ENCODE data around the gene TMEM181. TPM values are rescaled to one million over a fixed set of nuclear protein-coding genes. Genes with fewer than 3 reads are reported as not detected.

Gene TMEM181
- total and polyA plus RNA-seq, 12 donors = 8.8 to 29.1 (median 20.5) TPM

DNA sequence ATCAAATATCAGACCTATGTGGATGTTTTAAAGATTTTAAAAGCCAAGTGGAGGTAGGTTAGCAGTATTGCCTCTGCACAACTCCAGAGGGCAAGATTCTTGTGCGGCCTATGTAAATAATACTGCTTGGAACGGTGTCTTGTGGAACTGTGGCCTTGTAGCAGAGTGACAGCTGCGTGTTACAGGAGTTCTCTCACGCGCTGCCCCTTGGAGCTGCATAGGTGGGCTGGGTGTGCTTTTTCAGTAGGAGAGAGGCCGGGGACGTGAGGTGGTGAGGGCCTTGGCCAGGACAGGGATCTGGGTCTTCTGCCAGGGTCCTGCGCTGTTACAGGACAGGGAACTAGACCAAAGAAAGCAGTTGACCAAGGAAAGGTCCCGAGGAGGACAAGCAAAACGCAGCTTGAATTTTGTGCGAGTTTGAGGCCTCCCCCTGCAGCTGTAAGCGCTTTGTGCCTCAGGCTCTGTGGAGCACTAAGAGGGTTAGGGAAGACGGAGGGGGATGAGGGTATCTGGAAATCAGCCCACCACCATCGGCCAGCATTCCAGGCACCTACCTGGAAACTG is 1.5 kb downstream of the TMEM181 start:
- TF ChIP-seq CTCF (IDR thresholded peaks at IDR 0.05) = no peak
- no peak for TF ChIP-seq POLR2A (IDR thresholded peaks at IDR 0.05)
- H3K27ac ChIP-seq = no peak overlapping the region
- intact Hi-C loops (cut with DNase I) = no loop called here
- H3K4me3 ChIP-seq = peak overlapping the region in 1 of 4 donors; percentile 99
- peak in 2 of 7 donors; percentile 18 to 48 for DNase-seq
- no peaks in the 10 kb centered on the region for H3K36me3 ChIP-seq (replicated peaks in 1 of 2)
- peaks cover 9 to 27% of the 10 kb centered on the region in 2 donors for H3K4me1 ChIP-seq (replicated peaks in 1 of 2)
- no peaks in the 10 kb centered on the region for H3K9me3 ChIP-seq (replicated peaks in 1 of 3)
- no peaks in the 10 kb centered on the region for H3K27me3 ChIP-seq
- 67 to 75% (median 71%) methylated on average over 13 to 14 of the region's 14 CpGs for WGBS, 4 donors

DNA sequence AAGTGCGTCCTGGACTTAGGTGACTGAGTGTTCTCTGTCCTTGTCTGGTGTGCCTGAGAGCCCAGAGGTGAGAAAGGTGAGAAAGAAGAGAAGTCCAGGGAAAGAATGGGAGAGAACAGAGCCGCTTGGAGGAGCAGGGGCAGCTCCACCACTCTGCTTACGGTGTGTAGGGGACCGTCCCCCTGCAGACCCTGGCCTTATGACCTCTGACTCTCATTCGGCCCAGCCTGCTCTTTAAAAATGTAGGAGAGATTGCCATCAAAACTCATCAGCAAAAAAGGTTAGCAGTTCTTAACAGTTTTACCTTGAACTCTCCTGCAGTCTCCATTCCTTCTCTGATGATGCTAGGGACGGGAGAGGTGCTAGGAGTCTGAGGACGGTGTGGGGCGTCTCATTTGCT is 2.0 kb downstream of the TMEM181 start:
- no peak overlapping the region for H3K27ac ChIP-seq
- intact Hi-C loops (cut with DNase I) = no loop called here
- no peak for DNase-seq
- peaks cover 9 to 27% of the 10 kb centered on the region in 2 donors for H3K4me1 ChIP-seq (replicated peaks in 1 of 2)
- 76 to 85% (median 82%) methylated on average over 6 to 8 of the region's 8 CpGs for WGBS, 4 donors
- no peaks in the 10 kb centered on the region for H3K9me3 ChIP-seq (replicated peaks in 1 of 3)
- no peaks in the 10 kb centered on the region for H3K27me3 ChIP-seq
- TF ChIP-seq CTCF (IDR thresholded peaks at IDR 0.05) (no peak), POLR2A (IDR thresholded peaks at IDR 0.05) (no peak)
- H3K4me3 ChIP-seq = no peak overlapping the region
- no peaks in the 10 kb centered on the region for H3K36me3 ChIP-seq (replicated peaks in 1 of 2)

DNA sequence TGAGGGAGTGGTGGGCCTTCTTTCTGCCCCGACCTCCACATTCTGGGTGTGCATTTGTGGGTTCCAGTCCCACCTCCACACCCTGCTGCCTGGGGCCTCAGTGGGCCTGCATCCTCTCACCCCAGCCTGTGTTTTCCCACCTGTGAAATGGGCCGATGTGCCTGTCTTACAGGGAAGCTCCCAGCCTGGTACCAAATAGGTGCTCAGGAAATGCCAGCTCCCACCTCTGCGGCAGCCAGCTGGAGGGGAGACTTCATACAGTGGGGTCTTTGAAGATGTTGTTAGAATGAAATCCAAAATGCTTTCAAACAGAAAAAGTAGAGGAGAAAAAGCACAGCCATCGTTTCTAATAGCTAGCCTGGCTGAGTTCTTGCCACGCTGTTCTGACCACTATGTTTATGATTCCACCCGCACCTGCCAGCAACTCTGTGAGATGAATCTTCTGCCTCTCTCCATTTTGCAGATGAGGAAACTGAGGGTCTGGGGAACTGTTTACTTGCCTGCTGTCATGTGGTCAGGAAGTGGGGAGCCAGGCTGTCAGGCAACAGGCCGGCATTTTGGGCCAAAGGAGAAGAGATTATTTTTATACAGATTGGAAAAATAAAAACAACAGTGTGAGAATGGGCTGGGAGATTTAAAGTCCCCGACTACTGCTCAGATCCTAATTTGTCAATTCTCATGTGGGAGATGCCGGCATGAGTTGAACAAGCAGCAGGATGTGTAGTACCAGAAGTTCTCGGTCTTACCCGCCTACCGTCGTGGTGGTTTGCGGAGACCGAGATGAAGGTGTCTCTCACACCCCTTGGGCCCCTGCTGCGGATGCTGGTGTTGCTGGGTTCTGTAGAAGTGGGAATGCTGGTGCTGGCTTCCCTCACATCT is 4.6 kb downstream of the TMEM181 start:
- peak in 1 of 7 donors; percentile 13 for DNase-seq
- Histone ChIP-seq H3K4me1 (replicated peaks in 1 of 2) (peaks cover 9 to 27% of the 10 kb centered on the region in 2 donors), H3K36me3 (replicated peaks in 1 of 2) (no peaks in the 10 kb centered on the region), H3K27ac (no peak overlapping the region), H3K4me3 (no peak overlapping the region), H3K27me3 (no peaks in the 10 kb centered on the region), H3K9me3 (replicated peaks in 1 of 3) (no peaks in the 10 kb centered on the region)
- 86 to 94% (median 90%) methylated on average over 14 to 16 of the region's 16 CpGs for WGBS, 4 donors
- intact Hi-C loops (cut with DNase I) = no loop called here
- TF ChIP-seq POLR2A (IDR thresholded peaks at IDR 0.05) = no peak
- no peak for TF ChIP-seq CTCF (IDR thresholded peaks at IDR 0.05)

DNA sequence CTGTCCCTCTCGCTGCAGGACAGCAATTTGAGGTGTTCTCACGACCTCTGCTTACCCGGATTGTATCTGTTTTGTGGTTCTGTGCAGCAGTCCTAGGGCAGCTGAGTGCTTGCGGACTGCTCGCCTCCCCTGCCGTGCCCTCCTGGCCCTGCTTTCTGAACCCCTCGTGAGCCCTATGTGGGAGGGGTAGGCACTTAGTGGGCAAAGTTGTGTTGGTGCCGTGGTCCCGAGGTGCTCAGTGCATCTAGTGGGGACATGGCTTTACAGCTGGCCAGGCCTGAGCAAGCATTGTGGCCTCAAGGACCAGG is 5.2 kb downstream of the TMEM181 start:
- Histone ChIP-seq H3K9me3 (replicated peaks in 1 of 3) (no peaks in the 10 kb centered on the region), H3K4me3 (no peak overlapping the region), H3K36me3 (replicated peaks in 1 of 2) (no peaks in the 10 kb centered on the region), H3K27me3 (no peaks in the 10 kb centered on the region), H3K4me1 (replicated peaks in 1 of 2) (peaks cover 9 to 27% of the 10 kb centered on the region in 2 donors), H3K27ac (no peak overlapping the region)
- intact Hi-C loops (cut with DNase I) = no loop called here
- TF ChIP-seq CTCF (IDR thresholded peaks at IDR 0.05) (no peak), POLR2A (IDR thresholded peaks at IDR 0.05) (no peak)
- 82 to 100% (median 91%) methylated on average over 4 to 9 of the region's 9 CpGs for WGBS, 4 donors
- DNase-seq = no peak

Measured in adrenal gland (tissue), 12 donors.